GM21390 (cell line): ENCODE data around the gene IL1RL2.

Source experiments
- ATAC-seq: cut with Tn5 transposase; IDR thresholded peaks from one replicate; pipeline ENCODE4 v1.9.1; 2021; ENCODE audit not compliant: unreplicated experiment

IL1RL2 gene

DNA sequence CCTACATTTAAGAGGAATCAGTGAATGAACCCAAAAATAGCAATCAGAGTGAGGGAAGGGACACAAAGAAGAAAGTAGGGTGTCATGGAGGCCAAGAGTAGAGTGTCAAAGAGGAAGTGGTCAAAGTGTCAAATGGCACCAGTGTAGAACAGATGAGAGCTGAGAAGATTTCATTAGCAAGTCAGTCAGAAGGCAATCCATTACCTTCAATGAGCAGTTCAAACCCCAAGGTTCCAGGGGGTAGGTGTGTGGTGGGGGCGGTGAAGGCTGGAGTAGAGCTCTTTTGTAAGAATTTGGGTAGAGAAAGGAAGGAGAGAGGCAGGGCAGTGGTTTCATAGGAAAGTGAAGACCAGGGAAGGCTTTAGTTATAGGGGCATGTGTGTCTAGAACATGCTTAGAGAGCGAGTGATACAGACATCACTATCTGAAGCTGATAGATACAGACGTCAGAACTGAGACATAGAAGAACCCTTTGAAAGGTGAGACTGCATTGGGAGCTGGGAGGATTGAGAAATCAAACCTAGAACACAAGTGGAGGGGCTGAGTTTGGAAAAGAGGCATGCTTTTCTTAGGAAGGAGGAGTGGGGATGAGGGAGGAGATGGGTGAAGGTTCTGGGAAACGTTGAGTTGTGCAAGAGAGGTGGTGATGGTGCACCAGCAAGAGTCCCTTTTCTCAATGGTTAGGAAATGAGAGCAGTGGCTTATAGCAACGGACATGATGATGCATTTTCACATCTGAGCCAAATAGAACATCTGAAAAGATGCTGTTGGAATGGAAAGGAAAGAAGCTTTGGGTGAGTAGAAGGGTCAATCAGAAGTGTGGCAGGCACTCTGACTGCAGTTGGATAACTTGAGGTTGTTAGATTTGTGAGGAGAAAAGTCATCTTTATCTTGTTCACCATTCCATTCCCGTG, 75.7 kb downstream of the IL1RL2 start:
- no peak for ATAC-seq

DNA sequence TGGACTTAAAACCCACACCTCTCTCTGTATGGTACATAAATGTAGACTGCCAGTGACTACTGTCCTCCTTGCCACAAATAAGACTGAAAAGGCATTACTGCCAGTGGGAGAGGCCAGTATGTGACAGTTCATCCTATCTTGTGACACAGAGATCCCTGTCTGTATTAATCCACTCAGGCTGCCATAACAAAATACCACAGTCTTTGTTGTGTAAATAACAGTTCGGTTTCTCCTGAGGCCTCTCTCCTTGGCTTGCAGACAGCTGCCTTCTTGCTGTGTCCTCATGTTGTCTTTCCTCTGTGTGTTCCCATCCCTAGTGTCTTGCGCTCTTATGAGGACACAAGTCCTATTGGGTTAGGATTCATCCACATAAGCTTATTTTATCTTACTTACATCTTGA, 78.1 kb downstream of the IL1RL2 start:
- no peak for ATAC-seq

DNA sequence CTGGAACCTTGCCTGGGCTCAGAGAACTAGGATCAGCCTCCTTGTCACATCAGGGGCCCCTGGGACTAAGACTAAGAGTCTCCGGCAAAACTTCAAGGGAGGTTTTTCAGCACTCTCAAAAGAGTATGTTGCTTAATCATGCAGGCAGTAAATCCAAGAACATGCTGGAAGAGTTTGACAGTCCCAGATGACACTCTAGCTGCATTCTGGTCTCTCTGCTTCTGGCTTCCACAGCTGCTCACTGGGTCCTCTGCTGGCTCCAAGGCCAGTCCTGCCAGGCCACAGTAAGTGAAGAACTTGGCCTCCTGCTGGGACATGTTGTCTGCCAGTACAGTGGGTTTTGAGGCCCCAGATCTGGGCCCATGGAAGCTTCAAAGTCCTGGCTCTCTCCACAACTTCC, 79.4 kb downstream of the IL1RL2 start:
- no peak for ATAC-seq

DNA sequence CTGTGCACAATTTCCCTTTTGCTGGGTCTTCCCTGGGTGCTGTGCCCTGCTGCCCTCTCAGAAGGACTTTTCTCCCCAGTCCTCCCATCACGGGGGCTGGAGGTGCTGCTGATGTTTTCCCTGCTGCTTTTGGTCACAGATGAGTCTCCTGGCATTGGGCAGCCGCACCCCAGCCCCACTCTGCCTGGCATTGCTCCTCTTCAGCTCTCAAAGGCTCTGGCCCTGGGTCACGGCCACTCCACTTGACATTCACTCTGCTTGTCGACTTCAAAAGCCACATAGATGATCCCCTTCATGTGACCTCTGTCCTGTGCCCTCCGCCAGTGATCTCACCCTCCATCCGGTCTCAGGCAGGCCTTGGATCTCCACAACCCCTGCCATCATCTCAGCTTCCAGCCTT, 81.0 kb downstream of the IL1RL2 start:
- ATAC-seq = no peak

DNA sequence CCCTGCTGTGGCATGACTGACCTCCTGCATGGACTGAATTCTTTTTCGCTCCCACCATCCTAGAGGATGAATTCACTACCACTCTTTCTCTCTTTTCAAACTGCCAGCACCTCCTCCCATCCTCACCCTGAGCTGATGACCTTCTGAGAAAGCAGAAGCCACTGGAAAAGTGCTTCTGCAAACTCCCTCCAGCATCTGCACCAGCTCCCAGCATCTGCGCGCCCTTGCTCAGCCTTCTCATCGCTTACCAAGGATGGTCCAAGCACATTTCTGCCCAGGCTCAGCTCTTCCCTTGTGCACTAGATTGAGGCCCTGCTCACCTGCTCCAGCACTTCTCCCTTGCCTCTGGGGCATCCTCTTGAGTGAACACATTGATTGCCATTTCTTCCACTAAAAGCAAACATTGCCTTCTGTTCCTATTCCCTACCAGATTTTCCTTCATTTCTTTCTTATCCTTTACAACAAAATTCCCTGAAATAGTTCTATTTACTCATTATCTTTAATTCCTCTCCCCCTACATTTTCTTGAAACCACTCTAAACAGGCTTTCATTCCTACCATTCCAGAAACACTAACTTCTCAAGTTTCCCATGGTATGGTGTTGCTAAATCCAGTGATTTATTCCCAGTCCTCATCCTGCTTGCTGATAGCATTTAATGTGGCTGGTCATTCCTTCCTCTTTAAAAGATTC, 81.8 kb downstream of the IL1RL2 start:
- ATAC-seq = no peak

DNA sequence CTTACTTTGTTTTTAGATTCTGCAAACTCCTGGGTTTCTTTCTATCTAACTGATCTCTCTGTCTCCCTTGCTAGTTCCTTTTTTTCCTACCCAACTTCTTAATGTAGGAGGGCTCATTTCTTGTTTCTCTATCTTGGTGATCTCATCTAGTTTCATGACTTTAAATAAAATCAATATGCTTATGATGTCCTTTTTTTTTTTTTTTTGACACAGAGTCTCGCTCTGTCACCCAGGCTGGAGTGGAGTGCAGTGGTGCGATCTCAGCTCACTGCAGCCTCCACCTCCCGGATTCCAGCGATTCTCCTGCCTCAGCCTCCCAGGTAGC, 82.3 kb downstream of the IL1RL2 start:
- ATAC-seq = no peak

DNA sequence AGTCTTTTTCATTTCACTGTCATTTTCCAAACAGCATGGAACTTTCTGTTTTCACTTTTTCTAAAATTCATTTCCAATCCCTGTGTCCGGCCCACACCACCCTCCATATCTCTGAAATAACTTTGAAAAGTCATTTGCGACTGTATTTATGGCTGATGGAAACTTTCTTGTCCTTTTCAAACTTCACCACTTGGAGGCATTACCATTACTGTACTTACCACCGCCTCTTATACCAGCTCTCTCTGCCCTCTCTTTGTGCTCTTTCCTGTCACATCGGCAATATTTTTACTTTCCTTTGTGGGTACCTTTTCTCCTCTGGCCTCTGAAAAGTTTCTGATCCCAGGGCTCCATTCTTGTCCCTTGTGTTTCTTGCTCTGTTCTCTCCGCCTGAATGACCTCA, 85.0 kb downstream of the IL1RL2 start:
- ATAC-seq = no peak

DNA sequence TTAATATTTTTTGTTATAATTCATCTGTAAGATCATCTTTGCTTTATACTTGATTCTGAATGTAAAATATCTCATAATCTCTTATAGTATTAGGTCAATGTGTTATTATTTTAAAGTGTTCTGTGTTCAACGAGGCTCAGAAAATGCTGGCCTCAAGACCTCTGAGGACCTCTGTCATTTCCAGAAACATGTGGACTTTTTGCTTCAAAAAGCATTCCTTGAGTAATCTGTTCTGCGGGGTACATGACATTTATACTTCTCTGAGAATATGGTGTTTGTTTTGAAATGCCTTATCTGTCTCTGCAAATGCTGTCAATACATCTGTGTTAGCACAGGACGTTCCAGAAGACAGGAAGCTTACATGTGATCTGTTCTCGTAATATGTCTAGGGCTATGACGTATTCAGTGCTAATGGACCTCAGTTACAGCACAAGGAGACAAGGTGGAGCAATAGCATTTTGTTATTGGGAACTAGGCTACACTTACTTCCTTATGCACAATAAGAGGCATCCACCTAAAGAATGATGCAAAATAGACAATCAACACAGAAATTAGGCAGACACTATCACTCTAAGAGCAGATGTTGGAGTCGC, 86.9 kb downstream of the IL1RL2 start:
- ATAC-seq = no peak

DNA sequence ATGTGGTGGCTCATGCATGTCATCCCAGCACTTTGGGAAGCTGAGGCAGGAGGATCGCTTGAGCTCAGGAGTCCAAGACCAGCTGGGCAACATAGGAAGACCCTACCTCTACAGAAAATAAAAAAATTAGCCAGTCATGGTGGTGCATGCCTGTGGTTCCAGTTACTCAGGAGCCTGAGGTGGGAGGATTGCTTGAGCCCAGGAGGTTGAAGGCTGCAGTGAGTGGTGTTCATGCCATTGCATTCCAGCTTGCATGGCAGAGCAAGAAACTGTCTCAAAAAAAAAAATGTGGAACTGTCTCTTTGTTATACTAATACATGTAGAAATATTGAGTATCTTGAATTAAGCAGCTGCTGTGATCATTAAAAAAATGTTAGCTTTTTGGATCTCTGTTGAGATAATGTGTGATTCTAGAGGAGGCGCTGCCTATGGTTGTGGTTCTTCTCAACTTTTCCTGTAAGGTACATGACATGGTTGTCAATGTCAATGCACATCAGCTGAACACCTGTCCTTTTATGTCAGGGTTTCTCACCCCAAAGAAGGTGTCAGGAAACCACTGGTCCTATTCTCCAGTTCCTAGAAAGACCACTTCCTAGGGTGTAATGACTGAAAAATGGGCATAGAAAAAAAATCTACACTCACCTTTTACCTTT, 89.9 kb downstream of the IL1RL2 start:
- no peak for ATAC-seq

DNA sequence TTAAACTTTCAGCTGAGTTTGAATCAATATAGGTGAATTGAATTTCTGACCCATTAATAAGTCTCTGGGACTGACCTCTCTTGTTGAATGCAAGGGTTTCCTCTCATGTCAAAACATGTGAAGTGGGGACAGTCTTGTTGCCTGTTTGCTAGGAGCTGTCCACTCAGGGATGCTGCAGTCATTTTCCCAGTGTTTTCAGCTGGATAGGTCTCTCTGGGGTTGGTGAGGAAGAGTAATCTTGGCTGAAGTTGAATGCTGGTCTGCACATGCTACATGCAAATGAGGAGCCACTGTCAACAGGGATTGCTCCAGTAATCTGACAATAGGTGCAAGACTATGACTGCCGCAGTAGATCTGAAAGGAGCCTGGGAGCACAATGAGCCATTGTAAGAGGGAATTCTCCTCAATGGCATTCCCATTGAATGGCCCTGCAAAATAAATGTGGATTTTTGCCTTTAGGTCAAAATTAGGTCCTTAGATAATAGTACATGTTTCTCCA, 90.4 kb downstream of the IL1RL2 start:
- ATAC-seq = no peak

DNA sequence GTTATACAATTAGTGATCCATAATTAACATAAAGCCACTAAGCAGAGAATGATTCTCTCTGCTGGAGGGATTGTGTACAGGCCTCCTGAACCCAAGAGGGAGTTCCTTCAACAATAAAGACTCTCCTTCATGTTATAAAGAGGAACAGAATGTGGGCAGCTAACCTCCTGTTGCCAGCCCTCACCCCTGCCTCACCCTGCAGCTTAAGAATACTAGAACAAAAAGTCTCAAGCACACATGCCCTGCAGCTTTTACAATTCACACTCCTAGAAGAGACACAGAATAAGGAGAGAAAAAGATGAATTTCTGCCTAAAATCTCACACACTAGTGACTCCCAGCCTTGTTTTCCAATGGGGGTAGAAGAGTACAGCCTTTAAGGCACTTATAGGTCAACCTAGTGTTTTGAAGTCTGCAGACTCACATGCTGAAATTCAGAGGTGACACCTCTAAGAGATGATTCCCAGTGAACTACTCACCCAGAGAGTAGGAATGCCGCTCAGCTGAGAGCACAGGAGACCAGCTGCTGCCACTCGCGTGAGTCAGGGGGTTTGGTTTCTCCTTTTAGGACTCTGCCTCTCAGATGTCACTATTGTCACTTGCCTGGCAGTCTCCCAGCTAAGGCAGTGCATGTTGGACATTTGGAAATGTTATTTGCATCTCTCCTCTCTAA, 92.0 kb downstream of the IL1RL2 start:
- ATAC-seq = no peak

DNA sequence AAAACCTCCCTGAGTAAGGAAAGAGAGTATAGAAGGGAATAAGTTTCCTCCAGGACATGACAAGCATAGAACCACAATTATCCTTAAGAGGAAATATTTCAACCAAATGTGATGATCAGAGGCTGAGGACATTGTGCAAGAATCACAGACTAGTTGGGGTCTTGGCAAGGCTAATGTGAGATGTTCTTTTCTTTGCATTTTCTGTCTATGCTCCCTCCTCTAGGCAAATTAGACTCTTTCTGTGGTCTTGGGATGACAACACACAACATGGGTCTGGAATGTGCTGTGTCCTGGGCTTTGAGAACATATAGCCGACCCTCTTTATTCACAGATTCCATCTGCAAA, 92.5 kb downstream of the IL1RL2 start:
- ATAC-seq = no peak

DNA sequence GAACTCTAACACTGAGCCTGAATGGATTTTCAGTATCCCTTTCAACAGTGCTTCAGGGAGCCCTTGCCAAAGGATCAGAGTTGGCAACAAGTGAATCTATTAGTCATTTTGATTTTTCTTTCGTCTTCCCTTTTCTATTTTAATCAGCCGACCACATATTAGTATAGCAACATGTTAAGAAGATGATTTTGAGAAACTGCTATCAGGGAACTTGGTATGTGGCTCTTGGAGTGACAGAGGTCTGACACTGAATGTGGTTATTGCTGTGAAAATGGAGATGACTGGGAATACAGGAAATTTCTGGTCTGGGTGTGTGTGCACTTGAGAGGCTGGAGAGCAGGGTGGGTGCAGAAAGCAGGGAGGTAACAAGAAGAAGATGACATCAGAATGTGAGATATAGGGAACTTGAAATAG, 95.9 kb downstream of the IL1RL2 start:
- no peak for ATAC-seq

DNA sequence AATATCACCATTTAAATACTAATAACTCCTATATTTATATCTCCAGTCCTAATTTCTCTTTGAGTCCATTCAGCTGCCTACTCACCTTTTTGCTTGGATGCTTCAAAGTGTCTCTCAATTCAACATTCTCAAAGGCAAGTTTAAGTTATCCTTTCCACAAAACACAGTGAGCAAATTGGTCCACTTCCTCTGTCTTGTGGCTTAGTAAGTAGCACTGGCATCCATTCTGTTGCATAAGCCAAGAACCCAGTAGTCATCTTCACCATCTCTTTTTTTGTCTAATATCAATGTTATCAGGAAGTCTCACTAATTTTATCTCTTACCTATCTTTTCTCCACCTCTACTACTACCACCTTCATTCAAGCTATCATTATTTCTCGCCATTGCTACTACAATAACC, 97.2 kb downstream of the IL1RL2 start:
- no peak for ATAC-seq

DNA sequence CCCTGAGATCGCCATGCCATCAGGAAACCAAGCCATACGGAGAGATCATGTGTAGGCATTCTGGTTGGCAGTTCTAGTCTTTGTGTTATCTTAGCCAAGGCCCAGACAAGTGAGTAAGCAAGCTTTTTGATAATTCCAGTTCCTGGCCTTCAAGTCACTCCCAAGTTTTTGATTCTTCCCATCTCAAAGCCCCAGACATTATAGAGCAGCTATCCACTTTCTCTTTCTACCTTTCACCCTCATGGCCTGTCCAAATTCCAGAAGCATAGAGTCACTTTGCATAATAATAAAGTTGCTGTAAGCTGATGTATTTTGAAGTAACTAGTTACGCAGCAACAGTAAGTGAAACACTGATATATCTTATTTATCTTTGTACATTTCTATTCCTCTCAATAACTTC, 97.8 kb downstream of the IL1RL2 start:
- no peak for ATAC-seq

DNA sequence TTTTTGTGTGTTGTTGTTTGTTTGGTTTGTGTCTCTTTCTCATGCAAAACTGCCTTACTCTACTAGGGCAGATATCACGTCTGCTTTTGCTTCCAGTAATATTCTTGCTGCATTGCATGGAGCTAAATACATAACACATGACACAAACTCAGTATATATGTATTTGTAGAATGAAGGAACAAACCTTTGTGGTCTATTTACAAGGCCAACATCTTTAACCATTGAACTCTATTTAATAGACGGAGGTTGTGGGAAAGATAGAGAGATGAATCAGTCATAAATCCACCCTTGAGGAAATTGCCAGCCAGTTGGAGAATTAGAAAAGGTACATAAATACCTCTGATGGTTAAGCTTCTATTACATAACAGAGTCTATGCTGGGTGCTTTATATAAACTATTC, 98.5 kb downstream of the IL1RL2 start:
- no peak for ATAC-seq

DNA sequence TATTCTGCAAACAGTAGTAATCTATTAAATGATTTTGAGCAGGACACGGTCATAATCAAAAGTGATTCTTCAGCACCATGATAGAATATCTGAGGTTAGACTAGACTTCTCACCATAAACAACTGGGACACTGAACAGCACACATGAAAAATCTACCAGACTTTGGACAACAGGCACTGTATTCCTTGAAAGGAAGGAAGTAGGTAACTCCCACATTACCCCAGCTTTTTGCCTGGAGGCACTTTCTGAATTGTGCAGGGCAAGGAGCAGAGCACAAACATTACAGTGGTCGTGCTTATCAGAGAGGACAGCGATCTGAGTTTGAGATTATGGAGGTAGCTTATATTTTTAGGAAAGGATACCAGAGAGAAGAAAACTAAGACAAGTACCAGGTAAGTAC, 99.2 kb downstream of the IL1RL2 start:
- no peak for ATAC-seq

DNA sequence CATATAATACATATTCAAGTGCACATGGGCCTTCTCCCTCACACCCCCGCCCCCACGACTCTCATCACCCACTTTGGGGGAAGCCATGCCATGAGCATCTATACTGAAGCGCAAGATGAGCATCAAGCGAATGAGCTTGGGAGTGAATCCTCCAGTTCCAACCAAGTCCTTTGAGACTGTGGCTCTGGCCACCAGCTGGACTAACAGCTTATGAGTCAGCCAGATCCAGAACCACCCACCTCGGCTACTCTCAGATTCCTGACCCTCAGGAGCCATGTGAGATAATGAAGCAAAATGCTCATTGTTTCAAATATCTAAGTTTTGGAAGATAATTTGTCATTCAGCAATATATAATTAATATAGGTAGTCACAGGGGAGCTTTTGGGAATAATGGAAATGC, 102.3 kb downstream of the IL1RL2 start:
- ATAC-seq = no peak
